GM18867 (cell line): Measurements from ENCODE around the gene ADGRF3.
"Not testable (repeated sequence)": the region's sequence is repeated elsewhere in the genome, so short reads cannot be mapped to it uniquely, and the experiment has no call there.

Experiments used
- ATAC-seq: cut with Tn5 transposase; IDR thresholded peaks from one replicate; pipeline ENCODE4 v1.9.1; 2021; ENCODE audit warnings: mild to moderate bottlenecking, moderate library complexity; ENCODE audit not compliant: unreplicated experiment

ADGRF3 gene

GRCh38 chr2:26283606-26284005, 63.0 kb downstream of the ADGRF3 start:
- no peak for ATAC-seq

DNA sequence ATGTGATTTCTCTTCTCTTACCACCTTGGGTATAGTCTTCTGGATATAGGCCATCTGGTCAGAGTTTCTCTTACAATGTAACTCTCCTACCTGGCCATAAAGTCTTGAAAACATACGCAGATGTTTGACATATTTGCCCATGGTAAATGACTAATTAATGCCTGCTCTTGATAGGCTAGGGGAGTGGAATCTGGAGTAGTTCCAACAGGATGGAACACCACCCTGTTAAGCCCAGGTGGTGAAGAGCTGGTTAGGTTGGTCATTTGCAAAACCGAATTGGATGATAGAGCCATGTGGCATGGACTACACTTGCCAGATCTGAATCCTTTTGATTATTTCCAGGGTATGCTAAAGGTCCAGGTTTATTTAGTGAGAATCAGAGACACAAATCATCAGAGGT, 65.4 kb downstream of the ADGRF3 start:
- ATAC-seq, result no peak

DNA sequence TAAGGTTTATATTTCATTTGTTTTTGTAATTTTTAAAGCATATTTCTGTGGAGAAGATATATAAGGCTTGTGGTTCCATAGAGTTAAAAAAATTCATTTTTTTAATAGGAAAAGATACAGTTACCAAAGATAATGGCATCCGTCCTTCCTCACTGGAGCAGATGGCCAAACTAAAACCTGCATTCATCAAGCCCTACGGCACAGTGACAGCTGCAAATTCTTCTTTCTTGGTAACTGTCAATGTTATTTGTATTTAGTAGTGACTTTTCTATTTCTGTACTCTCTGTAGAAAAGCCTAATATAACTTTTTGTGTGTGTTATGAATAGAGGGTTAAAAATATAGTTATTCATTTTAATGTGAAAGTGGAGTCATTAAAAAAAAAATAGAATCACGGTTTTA, 66.7 kb downstream of the ADGRF3 start:
- ATAC-seq, result no peak

DNA sequence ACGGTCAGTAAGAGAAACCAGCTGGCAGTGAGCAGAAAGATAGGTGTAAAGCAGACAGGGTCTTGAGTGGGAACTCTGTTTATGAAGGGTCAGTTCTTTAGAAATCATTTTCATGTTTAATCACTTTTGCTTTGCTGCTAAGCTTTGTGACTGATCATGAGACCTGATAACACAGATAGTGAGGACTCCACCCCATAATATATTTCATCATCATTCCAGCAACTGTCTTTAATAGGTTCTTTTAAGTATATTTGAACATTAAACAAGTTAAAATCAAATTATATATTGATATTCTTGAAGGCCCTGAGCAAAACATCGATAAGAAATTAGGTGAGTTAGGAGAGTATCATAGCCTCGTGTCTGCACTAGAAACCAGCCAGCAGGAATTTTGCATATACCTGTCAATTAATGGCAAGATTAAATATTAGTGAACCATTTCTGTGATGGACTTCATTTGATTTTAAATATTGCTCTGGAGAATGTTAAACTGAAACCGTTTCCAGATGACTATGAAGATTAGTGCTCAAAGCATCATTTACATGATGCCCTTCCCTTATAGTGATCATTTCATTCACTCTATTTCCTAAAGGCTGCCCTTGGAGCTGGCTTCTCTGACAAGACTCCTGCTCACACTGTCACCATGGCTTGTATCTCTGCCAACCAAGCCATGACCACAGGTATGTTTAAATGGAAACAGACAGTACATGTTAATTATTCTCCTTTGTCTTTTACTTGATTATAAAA, 69.9 kb downstream of the ADGRF3 start:
- no peak for ATAC-seq

DNA sequence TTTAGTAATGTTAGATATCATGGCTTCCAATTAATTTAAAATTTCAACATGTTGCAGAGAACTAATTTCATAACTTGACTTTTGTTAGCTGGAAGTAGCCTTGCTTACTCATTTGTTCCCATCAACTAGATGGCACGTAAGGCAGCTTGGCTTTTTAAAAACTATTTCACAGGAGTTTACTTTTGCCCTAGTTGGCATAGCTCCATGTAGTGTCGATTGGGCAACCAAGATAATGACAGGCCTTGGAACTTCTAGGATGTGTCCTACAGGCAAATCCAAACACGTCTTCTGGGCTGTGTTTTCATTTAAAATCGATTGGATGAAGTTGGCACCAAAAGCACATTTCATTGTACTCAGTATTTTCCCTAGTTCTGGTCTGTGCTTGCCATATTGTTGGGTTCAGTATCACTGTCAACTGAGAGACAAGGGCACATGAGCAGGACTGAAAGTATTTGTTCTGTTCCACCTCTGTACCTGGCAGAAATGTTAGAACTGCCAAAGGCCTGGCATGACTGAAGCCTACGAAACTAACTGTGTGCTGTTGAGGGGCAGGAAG, 72.5 kb downstream of the ADGRF3 start:
- ATAC-seq, result no peak

GRCh38 chr2:26273501-26273900, 73.1 kb downstream of the ADGRF3 start:
- ATAC-seq, result no peak

DNA sequence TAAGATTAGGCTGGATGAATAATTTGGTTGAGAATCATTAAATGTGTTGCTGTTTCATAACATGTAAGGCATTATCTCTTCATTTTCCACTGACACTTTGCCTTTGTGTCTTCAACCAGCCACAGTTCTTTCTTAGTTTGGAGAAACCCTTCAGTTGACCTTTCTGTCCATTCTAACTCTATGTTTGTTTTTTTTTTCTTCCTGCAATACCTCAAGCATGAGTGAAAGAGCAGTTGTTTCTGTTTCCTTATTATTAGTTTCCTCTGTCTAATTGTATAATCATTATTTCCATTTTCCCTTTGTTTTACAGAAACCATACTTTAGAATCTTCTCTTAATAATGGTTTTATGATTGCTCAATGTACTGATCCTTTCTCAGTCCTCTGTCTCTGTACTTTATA, 76.2 kb downstream of the ADGRF3 start:
- no peak for ATAC-seq

GRCh38 chr2:26269571-26270158, 76.9 kb downstream of the ADGRF3 start:
- ATAC-seq, result no peak

GRCh38 chr2:26268670-26269385, 77.8 kb downstream of the ADGRF3 start:
- ATAC-seq, result not testable (repeated sequence)

DNA sequence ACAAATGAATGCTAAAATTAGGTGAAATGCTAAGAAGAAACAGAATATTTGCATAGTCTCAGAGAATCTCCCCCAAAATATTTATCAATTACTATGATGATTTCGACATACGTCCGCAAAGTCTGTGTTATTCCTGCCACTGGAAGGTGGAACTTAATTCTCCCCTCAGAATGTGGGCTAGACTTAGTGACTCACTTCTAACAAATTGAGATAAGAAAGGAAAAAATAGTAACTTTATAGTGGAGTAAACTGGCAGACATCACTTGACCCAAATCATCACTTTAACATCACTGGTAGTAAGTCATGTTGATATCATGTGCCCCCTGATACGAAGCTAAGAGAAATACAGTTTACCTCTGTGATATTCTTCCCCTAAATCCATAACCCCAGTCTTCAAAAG, 78.4 kb downstream of the ADGRF3 start:
- ATAC-seq, result no peak

DNA sequence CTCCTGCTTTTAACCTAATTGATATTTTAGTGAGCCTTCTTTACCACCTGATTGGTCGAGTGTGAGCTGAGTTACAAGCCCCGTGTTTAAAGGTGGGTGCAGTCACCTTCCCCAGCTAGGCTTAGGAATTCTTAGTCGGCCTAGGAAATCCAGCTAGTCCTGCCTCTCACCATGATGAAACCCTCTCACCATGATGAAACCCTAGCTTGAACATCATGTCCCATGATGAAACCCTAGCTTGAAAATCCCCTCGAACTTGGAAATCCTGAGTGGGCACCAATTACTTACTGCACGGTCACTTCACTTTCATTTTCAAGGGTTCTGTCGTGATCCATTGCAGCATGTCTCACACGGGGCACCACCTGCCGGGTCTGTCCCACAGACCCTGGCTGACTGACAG, 87.8 kb downstream of the ADGRF3 start:
- not testable (repeated sequence) for ATAC-seq
